GM18505 (cell line): Measurements from ENCODE around the gene DNAJC7.
"Not testable (repeated sequence)": the region's sequence is repeated elsewhere in the genome, so short reads cannot be mapped to it uniquely, and the experiment has no call there.

Source experiments
- ATAC-seq: cut with Tn5 transposase; IDR thresholded peaks from one replicate; pipeline ENCODE4 v1.9.1; 2021; ENCODE audit not compliant: unreplicated experiment
- POLR2A ChIP-seq: IDR thresholded peaks from 4 replicates; pipeline ENCODE4 v1.6.1; 2011; ENCODE audit warnings: borderline replicate concordance; ENCODE audit not compliant: insufficient read depth, insufficient read length; ENCODE audit errors: extremely low read depth

Gene DNAJC7

GRCh38 chr17:42027961-42028790 is 10.9 kb upstream of the DNAJC7 start:
- ATAC-seq, result no peak
- TF ChIP-seq POLR2A, result no peak

- ATAC-seq, result no peak
- TF ChIP-seq POLR2A, result no peak
Observed at GRCh38 chr17:42027590-42027889, 10.3 kb upstream of the DNAJC7 start.

GRCh38 chr17:42026857-42027589 is 9.8 kb upstream of the DNAJC7 start:
- ATAC-seq, result no peak
- no peak for TF ChIP-seq POLR2A

- ATAC-seq, result no peak
Observed at GRCh38 chr17:42025936-42026335, 8.7 kb upstream of the DNAJC7 start.

GRCh38 chr17:42025191-42025579 is 7.9 kb upstream of the DNAJC7 start:
- no peak for TF ChIP-seq POLR2A

More at GRCh38 chr17:42025936-42026335, 8.7 kb upstream of the DNAJC7 start:
- no peak for TF ChIP-seq POLR2A

GRCh38 chr17:42023524-42024349 is 6.5 kb upstream of the DNAJC7 start:
- no peak for ATAC-seq
- no peak for TF ChIP-seq POLR2A

More at GRCh38 chr17:42025191-42025579, 7.9 kb upstream of the DNAJC7 start:
- ATAC-seq, result no peak

GRCh38 chr17:42020845-42021244 is 3.6 kb upstream of the DNAJC7 start:
- ATAC-seq, result not testable (repeated sequence)

- ATAC-seq, result peak; percentile 64
- TF ChIP-seq POLR2A, result peak; percentile 85
Observed at GRCh38 chr17:42019509-42020404, 2.5 kb upstream of the DNAJC7 start, which contains the start of gene NKIRAS2. NKIRAS2 (plus strand) TSS chr17:42020090; CDS start chr17:42021578, 1,488 bp downstream.

GRCh38 chr17:42018988-42019387 is 1.7 kb upstream of the DNAJC7 start:
- no peak for TF ChIP-seq POLR2A
- no peak for ATAC-seq

GRCh38 chr17:42018339-42018738 is 1.1 kb upstream of the DNAJC7 start:
- ATAC-seq, result no peak
- no peak for TF ChIP-seq POLR2A

- no peak for TF ChIP-seq POLR2A
- no peak for ATAC-seq
Observed at GRCh38 chr17:42017866-42018200, 594 bp upstream of the DNAJC7 start.

- ATAC-seq, result no peak
- TF ChIP-seq POLR2A, result no peak
Observed at GRCh38 chr17:42016411-42016831, 818 bp downstream of the DNAJC7 start.

GRCh38 chr17:42013740-42014139 is 3.5 kb downstream of the DNAJC7 start:
- not testable (repeated sequence) for ATAC-seq

GRCh38 chr17:42012363-42012762 is 4.9 kb downstream of the DNAJC7 start:
- ATAC-seq, result not testable (repeated sequence)
